ENCODE results near the gene ZNF275.

The ZNF275 gene

DNA sequence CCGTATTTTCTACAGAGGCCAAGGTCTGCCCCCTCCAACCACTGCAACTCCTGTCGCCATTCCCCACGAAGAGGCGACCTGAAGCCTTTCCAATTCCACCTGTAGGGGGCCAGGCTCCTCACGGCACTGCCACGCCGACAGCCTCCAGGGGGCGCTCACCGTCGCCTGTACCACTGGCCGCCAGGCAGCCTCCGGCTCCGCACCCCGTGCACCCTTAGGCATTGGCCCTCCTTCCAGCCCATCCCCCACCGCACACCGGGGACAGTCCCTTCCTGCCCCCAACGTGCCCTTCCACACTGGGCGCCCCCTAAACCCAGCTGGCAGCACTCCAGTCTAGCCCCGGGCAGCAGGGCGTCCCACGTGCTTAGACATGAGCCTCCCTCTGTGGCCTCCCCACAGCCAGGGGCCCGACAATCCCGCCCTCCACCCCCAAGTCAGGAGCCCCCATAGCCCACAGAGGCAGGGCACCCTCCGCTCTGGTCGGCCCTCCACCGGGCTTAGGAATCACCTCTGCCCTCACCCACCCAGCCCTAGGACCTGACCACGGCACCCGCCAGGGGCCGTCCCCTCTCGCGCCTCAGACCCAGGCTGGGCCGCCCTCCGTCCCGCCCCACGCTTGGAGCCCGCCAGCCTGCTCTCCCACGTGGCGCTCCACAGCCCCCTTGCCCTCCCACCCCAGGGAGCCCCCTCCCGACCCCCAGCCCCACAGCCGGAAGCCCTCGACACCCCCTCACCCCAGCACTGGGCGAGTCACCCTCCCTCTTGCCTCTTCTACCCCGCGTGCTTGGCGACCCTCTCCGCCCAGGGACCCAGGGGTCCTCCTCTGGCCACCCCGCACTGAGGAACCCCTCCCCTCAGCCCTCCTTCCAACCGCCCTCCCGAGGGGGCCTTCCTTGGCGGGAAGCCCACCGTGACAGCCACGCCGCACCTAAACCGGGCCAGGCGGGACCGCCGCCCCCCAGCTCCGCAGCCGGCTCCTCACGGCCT, 66.5 kb downstream of the ZNF275 start:
- H3K27ac Mint-ChIP-seq (ENCODE audit: low read depth) = no peak overlapping the region
- H3K36me3 Mint-ChIP-seq (ENCODE audit: insufficient read depth) = peaks cover 6% of the 10 kb centered on the region
- H3K27me3 Mint-ChIP-seq = no peaks in the 10 kb centered on the region
- no peak overlapping the region for H3K4me3 Mint-ChIP-seq
- no peaks in the 10 kb centered on the region for H3K4me1 Mint-ChIP-seq
- DNase-seq (ENCODE audit: low spot score in 2 of 2) (peak; percentile 14 to 38), ATAC-seq (replicated peaks; ENCODE audit: extremely low read depth, poor library complexity, severe bottlenecking) (no peak)
- H3K9me3 Mint-ChIP-seq = no peaks in the 10 kb centered on the region

DNA sequence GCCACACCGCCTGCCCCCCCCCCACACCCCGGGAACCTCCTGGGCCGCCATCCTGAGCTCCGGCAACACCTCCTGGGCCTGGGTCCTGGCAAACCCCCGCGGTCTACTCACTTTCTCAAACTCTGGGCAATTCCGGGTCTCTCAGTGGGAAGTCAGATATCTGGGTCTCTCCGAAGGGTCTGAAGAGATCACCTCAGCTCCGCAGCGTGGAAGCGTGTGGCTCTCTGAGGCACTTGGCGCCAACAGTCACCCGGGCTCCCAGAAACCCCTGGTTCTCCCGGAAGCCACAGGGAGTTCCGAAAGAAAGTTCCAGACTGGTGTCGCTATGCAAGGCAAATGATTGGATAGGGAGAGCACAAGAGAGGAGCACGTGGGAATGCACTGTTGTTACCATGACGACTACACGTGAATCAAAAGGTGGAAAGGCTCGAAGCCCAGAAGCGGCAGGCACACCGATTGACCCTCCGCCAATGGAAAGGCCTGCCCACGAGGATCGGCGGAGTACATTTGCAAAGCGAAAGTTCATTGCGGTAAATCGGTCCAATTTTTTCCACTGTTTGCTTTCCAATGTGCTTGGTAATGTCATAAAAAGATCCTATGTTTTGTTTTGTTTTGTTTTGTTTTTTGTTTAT, 67.3 kb downstream of the ZNF275 start, which contains the start of gene PNMA6E:
Gene PNMA6E (minus strand): TSS at position 218 of the 632 bp plus-strand sequence. CDS start 2,501 bp downstream, outside the sequence.
- no peak for DNase-seq (ENCODE audit: low spot score in 2 of 2)
- ATAC-seq (replicated peaks; ENCODE audit: extremely low read depth, poor library complexity, severe bottlenecking) = no peak
- Mint-ChIP-seq H3K4me1 (no peaks in the 10 kb centered on the region), H3K9me3 (no peaks in the 10 kb centered on the region), H3K36me3 (ENCODE audit: insufficient read depth) (peaks cover 6% of the 10 kb centered on the region), H3K27ac (ENCODE audit: low read depth) (no peak within 1 kb of the TSS), H3K4me3 (no peak within 1 kb of the TSS), H3K27me3 (no peaks in the 10 kb centered on the region)
